Stimulated activated CD8-positive, alpha-beta memory T cell treated with anti-CD3 and anti-CD28 coated beads, Interleukin-4, amount 100 ng/mL, for 4 hours (primary cell): ENCODE results near the gene ZP3.
"Not testable (repeated sequence)": the region's sequence is repeated elsewhere in the genome, so short reads cannot be mapped to it uniquely, and the experiment has no call there.

ENCODE experiments used
- DNase-seq, 2 donors: peaks; one replicate each; pipeline ENCODE4 v3.0.0-alpha.2; 2020; ENCODE audit warnings: low read depth in 2 of 2, low spot score in 1 of 2

Gene ZP3

GRCh38 chr7:76482660-76483059, 57.9 kb downstream of the ZP3 start:
- not testable (repeated sequence) for DNase-seq

- not testable (repeated sequence) for DNase-seq
These were observed 58.3 kb downstream of the ZP3 start for GRCh38 chr7:76483081-76483480.

- DNase-seq, result not testable (repeated sequence)
These were observed 59.7 kb downstream of the ZP3 start for GRCh38 chr7:76484456-76484855.

GRCh38 chr7:76485822-76486610, 61.3 kb downstream of the ZP3 start:
- DNase-seq, result not testable (repeated sequence)

- DNase-seq, result peak in 1 of 2 donors; percentile 9
These were observed 61.9 kb downstream of the ZP3 start for GRCh38 chr7:76486618-76487017.

GRCh38 chr7:76487969-76488368, 63.2 kb downstream of the ZP3 start:
- DNase-seq, result not testable (repeated sequence)
